ENCODE data around the gene HDLBP.

DNA sequence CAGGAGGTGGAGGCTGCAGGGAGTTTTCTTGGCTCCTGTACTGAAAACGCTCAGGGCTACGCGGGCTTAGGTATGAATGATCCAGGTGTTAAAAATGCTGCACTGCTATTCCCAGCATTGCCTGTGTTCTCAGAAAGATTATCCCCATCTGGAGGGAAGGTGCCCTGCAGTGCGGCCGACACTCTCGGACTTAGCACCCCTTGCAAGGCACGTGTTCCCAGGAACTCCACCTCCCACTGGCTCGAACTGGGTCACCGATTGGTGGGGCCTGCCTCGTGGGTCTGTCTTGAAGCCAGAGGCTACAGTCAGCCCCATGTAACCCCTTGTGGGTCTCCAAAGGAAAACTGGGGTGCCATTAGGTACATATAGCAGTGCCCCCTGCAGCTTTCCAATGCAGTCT is 101.3 kb downstream of the HDLBP start:
- TF ChIP-seq GATA2 (IDR thresholded peaks at IDR 0.05; ENCODE audit: low read depth, low read length) (no peak), GATA3 (IDR thresholded peaks at IDR 0.05; ENCODE audit: low read depth, low read length) (no peak)

Measured in SH-SY5Y (cell line).